Stimulated activated CD8-positive, alpha-beta memory T cell treated with anti-CD3 and anti-CD28 coated beads, Interleukin-15, amount 100 ng/mL, for 48 hours (primary cell): ENCODE results near the gene KLF2.
"Not testable (repeated sequence)": the region's sequence is repeated elsewhere in the genome, so short reads cannot be mapped to it uniquely, and the experiment has no call there.

Source experiments
- DNase-seq, 2 donors: peaks; one replicate each; pipeline ENCODE4 v3.0.0-alpha.2; 2020; ENCODE audit warnings: low read depth in 2 of 2

The KLF2 gene

GRCh38 chr19:16337809-16338469 is 13.3 kb downstream of the KLF2 start:
- no peak for DNase-seq

GRCh38 chr19:16338470-16339360 is 14.1 kb downstream of the KLF2 start:
- peak; percentile 49 to 62 for DNase-seq

- no peak for DNase-seq
These were observed 14.7 kb downstream of the KLF2 start for GRCh38 chr19:16339361-16339725.

GRCh38 chr19:16340092-16340491 is 15.5 kb downstream of the KLF2 start:
- DNase-seq: no peak

- DNase-seq: no peak
These were observed 16.0 kb downstream of the KLF2 start for GRCh38 chr19:16340654-16341053.

- peak; percentile 64 to 65 for DNase-seq
These were observed 17.5 kb downstream of the KLF2 start for GRCh38 chr19:16342002-16342715.

GRCh38 chr19:16343156-16343555 is 18.5 kb downstream of the KLF2 start:
- no peak for DNase-seq

- no peak for DNase-seq
These were observed 20.8 kb downstream of the KLF2 start for GRCh38 chr19:16345457-16345856.

- not testable (repeated sequence) for DNase-seq
These were observed 22.5 kb downstream of the KLF2 start for GRCh38 chr19:16347099-16347498.

- no peak for DNase-seq
These were observed 23.1 kb downstream of the KLF2 start for GRCh38 chr19:16347706-16348105.

GRCh38 chr19:16349551-16350152 is 25.0 kb downstream of the KLF2 start:
- DNase-seq: no peak

- DNase-seq: no peak
These were observed 26.6 kb downstream of the KLF2 start for GRCh38 chr19:16351133-16351809.

GRCh38 chr19:16355293-16356043 is 30.8 kb downstream of the KLF2 start:
- DNase-seq: no peak

- no peak for DNase-seq
These were observed 33.8 kb downstream of the KLF2 start for GRCh38 chr19:16358456-16358855.

- DNase-seq: no peak
These were observed 34.4 kb downstream of the KLF2 start for GRCh38 chr19:16359074-16359473.

GRCh38 chr19:16359964-16360363 is 35.3 kb downstream of the KLF2 start:
- no peak for DNase-seq

- DNase-seq: no peak
These were observed 36.1 kb downstream of the KLF2 start for GRCh38 chr19:16360738-16361137.

- DNase-seq: no peak
These were observed 36.6 kb downstream of the KLF2 start for GRCh38 chr19:16361254-16361653.

GRCh38 chr19:16361926-16362325 is 37.3 kb downstream of the KLF2 start:
- DNase-seq: no peak

GRCh38 chr19:16363133-16363851 is 38.7 kb downstream of the KLF2 start:
- no peak for DNase-seq
